HEK293T (cell line): ENCODE measurements around the gene CHST6.

ENCODE experiments used
- ARNT ChIP-seq: fragments of 450-650 bp; IDR thresholded peaks from 2 replicates; pipeline ENCODE4 v1.6.1; 2017; ENCODE audit warnings: mild to moderate bottlenecking
- BHLHE40 ChIP-seq: fragments of 450-650 bp; IDR thresholded peaks from 2 replicates; pipeline ENCODE4 v1.6.1; 2016; ENCODE audit warnings: mild to moderate bottlenecking, moderate library complexity, borderline replicate concordance
- FOXA1 ChIP-seq: fragments of 450-650 bp; IDR thresholded peaks from 2 replicates; pipeline ENCODE4 v1.6.1; 2016; ENCODE audit warnings: mild to moderate bottlenecking
- FOXK2 ChIP-seq: fragments of 450-650 bp; IDR thresholded peaks from 2 replicates; pipeline ENCODE4 v1.6.1; 2016; ENCODE audit warnings: mild to moderate bottlenecking
- FOXM1 ChIP-seq: fragments of 450-650 bp; IDR thresholded peaks from 2 replicates; pipeline ENCODE4 v1.6.1; 2017; ENCODE audit warnings: mild to moderate bottlenecking, borderline replicate concordance
- HDGF ChIP-seq: fragments of 450-650 bp; IDR thresholded peaks from 2 replicates; pipeline ENCODE4 v1.6.1; 2017; ENCODE audit warnings: antibody characterized with exemption, borderline replicate concordance
- L3MBTL2 ChIP-seq: fragments of 450-650 bp; conservative IDR thresholded peaks from 2 replicates; pipeline ENCODE4 v1.6.1; 2016; ENCODE audit warnings: mild to moderate bottlenecking
- LEF1 ChIP-seq: fragments of 450-650 bp; IDR thresholded peaks from 2 replicates; pipeline ENCODE4 v1.6.1; 2017; ENCODE audit warnings: mild to moderate bottlenecking, borderline replicate concordance
- NFRKB ChIP-seq: fragments of 450-650 bp; IDR thresholded peaks from 2 replicates; pipeline ENCODE4 v1.6.1; 2016; ENCODE audit warnings: mild to moderate bottlenecking, moderate library complexity
- PKNOX1 ChIP-seq: fragments of 450-650 bp; IDR thresholded peaks from 2 replicates; pipeline ENCODE4 v1.6.1; 2016
- SP1 ChIP-seq: fragments of 450-650 bp; IDR thresholded peaks from 2 replicates; pipeline ENCODE4 v1.6.1; 2017
- SUZ12 ChIP-seq: fragments of 450-650 bp; IDR thresholded peaks from 2 replicates; pipeline ENCODE4 v1.6.1; 2016; ENCODE audit warnings: mild to moderate bottlenecking
- TARDBP ChIP-seq: fragments of 450-650 bp; IDR thresholded peaks from 2 replicates; pipeline ENCODE4 v1.6.1; 2016
- ZNF384 ChIP-seq: fragments of 450-650 bp; IDR thresholded peaks from 2 replicates; pipeline ENCODE4 v1.6.1; 2016

- no peak for TF ChIP-seq LEF1
- TF ChIP-seq HDGF: no peak
- no peak for TF ChIP-seq FOXA1
- no peak for TF ChIP-seq PKNOX1
- TF ChIP-seq FOXM1: no peak
- no peak for TF ChIP-seq ZNF384
- no peak for TF ChIP-seq BHLHE40
- TF ChIP-seq SUZ12: no peak
- TF ChIP-seq ARNT: no peak
- no peak for TF ChIP-seq FOXK2
- no peak for TF ChIP-seq SP1
- TF ChIP-seq NFRKB: no peak
- TF ChIP-seq L3MBTL2: no peak
- no peak for TF ChIP-seq TARDBP
Measured at GRCh38 chr16:75462806-75463205, 32.4 kb downstream of the CHST6 start.
